ENCODE measurements around the gene TESK1. TPM values are rescaled to one million over a fixed set of nuclear protein-coding genes. Genes with fewer than 3 reads are reported as not detected.

The TESK1 gene, protein sequence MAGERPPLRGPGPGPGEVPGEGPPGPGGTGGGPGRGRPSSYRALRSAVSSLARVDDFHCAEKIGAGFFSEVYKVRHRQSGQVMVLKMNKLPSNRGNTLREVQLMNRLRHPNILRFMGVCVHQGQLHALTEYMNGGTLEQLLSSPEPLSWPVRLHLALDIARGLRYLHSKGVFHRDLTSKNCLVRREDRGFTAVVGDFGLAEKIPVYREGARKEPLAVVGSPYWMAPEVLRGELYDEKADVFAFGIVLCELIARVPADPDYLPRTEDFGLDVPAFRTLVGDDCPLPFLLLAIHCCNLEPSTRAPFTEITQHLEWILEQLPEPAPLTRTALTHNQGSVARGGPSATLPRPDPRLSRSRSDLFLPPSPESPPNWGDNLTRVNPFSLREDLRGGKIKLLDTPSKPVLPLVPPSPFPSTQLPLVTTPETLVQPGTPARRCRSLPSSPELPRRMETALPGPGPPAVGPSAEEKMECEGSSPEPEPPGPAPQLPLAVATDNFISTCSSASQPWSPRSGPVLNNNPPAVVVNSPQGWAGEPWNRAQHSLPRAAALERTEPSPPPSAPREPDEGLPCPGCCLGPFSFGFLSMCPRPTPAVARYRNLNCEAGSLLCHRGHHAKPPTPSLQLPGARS
- polyA plus RNA-seq: 10.3 TPM

DNA sequence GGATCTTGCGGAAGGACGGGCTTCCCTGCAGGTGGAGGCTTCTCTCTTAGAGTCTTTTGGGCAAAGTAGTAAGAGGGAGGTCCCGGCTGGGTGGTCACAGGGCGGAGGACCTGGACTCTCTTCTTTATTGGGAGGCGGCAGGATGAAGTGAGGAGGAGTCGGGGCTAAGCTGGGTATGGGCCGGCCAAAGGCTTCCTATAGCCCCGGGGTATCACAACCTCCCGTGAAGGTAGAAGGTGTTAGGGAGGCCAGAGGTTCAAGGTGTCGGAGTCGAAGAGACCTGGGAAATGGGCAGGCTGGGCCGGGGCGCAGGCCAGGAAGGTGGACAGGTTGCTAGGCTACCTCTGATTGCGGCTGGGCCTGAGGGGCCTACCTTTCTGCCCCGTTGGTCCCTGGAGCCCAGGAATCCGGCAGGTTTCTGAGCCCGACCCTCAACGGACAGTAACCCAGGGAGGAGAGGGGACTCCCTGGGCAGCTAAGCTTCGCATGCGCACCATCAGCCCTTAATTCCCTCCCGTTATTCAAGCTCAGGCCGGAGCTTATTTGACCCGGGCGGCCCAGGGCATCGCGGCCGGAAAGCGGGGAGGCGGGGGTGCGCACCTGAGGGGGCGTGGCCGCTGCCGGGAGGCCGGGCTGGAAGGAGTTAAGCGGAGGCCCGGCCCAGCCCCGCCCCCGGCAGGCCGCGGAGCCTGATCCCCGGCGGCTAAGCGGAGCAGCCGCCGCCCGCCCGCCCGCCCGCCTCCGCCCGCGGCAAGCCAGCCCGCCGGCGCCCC, at the start of gene TESK1:
Gene TESK1 (plus strand): TSS at position 685 of the 773 bp plus-strand sequence. CDS start 358 bp downstream, outside the sequence.
- Mint-ChIP-seq H3K27me3 (no peaks in the 10 kb centered on the region), H3K36me3 (no peaks in the 10 kb centered on the region), H3K27ac (peak within 1 kb of the TSS; percentile 94 to 99 (median 95)), H3K9me3 (no peaks in the 10 kb centered on the region), H3K4me3 (peak within 1 kb of the TSS; percentile 91 to 98 (median 97)), H3K4me1 (peaks cover 15 to 22% (median 20%) of the 10 kb centered on the region in 3 donors)

DNA sequence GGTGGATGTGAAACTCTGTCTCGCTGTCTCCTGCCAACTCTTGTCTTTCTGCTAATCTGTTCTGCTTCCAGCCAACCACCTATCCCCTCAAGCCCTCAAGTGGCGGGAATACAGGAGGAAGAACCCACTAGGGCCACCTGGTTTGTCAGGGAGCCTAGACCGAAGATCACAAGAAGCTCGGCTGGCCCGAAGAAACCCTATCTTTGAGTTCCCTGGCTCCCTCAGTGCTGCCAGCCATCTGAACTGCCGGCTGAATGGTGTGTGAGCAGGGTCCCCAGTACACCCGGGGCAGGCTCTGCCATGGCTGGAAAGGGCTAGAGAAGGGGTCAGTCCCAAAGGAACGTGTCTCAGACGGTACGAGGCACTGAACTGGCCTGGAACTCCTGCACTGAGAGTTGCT, 49.2 kb upstream of the TESK1 start:
- H3K4me1 Mint-ChIP-seq: peaks cover 0 to 4% (median 0%) of the 10 kb centered on the region in 3 donors
- no peak overlapping the region for H3K4me3 Mint-ChIP-seq
- no peaks in the 10 kb centered on the region for H3K36me3 Mint-ChIP-seq
- no peaks in the 10 kb centered on the region for H3K27me3 Mint-ChIP-seq
- H3K9me3 Mint-ChIP-seq: no peaks in the 10 kb centered on the region
- no peak overlapping the region for H3K27ac Mint-ChIP-seq

DNA sequence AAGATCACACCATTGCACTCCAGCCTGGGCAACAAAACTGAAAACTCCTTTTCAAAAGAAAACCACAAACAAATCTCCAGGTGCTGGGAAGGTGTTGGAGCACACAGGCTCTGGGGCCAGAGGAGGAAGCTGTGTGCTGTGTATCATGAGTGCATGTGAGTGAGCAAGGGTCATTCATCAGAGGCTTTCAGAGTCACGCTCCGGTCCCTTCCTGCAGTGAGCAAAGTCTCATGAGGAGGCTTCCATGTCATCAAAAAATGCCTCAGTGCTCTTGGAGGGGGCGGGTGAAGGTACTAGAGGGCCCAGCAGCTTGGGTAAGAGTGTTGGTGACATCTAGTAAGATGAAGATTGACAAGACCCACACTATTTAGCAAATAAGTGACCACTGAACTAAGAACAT, 48.3 kb upstream of the TESK1 start:
- Mint-ChIP-seq H3K36me3 (no peaks in the 10 kb centered on the region), H3K9me3 (no peaks in the 10 kb centered on the region), H3K4me3 (no peak overlapping the region), H3K27ac (peak overlapping the region in 1 of 3 donors; percentile 4), H3K27me3 (no peaks in the 10 kb centered on the region), H3K4me1 (peaks cover 0 to 4% (median 1%) of the 10 kb centered on the region in 3 donors)

DNA sequence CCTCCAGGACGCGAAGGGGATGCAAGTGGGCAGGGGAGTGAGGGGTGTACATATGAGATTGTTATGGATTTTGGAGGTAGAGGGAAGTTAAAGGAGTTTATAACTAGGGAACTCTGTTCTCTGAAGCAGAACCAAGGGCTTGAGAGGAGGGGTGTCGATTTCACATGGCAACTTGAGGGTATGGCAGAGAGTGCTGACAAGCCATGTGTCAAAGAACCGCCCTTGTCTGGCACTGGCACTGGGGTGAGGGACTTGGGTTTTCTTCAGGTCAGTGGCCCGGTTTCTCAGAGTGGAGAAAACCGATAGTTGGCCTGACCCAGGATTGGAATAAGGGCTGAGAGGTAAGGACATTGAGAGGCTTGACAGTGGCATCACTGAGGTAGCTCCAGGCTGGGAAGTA, 47.7 kb upstream of the TESK1 start:
- no peaks in the 10 kb centered on the region for H3K27me3 Mint-ChIP-seq
- H3K27ac Mint-ChIP-seq: peak overlapping the region in 1 of 3 donors; percentile 4
- peaks cover 0 to 4% (median 1%) of the 10 kb centered on the region in 3 donors for H3K4me1 Mint-ChIP-seq
- no peaks in the 10 kb centered on the region for H3K9me3 Mint-ChIP-seq
- H3K4me3 Mint-ChIP-seq: no peak overlapping the region
- H3K36me3 Mint-ChIP-seq: no peaks in the 10 kb centered on the region

DNA sequence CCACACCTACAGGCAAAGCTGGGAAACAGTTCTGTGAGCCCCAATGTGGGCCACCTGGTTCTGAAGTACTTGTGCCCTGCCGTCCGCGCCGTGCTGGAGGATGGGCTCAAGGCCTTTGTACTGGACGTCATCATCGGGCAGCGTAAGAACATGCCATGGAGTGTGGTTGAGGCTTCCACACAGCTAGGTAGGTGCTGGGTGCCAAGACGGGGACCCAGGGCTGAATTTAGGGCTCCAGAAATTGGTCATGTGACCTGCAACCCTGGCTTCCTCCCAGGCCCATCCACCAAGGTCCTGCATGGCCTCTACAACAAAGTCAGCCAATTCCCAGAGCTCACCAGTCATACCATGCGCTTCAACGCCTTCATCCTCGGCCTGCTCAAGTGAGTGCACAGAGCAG, 46.9 kb upstream of the TESK1 start:
- peaks cover 0 to 4% (median 3%) of the 10 kb centered on the region in 3 donors for H3K4me1 Mint-ChIP-seq
- no peak overlapping the region for H3K4me3 Mint-ChIP-seq
- H3K27me3 Mint-ChIP-seq: no peaks in the 10 kb centered on the region
- H3K27ac Mint-ChIP-seq: no peak overlapping the region
- H3K9me3 Mint-ChIP-seq: no peaks in the 10 kb centered on the region
- no peaks in the 10 kb centered on the region for H3K36me3 Mint-ChIP-seq

DNA sequence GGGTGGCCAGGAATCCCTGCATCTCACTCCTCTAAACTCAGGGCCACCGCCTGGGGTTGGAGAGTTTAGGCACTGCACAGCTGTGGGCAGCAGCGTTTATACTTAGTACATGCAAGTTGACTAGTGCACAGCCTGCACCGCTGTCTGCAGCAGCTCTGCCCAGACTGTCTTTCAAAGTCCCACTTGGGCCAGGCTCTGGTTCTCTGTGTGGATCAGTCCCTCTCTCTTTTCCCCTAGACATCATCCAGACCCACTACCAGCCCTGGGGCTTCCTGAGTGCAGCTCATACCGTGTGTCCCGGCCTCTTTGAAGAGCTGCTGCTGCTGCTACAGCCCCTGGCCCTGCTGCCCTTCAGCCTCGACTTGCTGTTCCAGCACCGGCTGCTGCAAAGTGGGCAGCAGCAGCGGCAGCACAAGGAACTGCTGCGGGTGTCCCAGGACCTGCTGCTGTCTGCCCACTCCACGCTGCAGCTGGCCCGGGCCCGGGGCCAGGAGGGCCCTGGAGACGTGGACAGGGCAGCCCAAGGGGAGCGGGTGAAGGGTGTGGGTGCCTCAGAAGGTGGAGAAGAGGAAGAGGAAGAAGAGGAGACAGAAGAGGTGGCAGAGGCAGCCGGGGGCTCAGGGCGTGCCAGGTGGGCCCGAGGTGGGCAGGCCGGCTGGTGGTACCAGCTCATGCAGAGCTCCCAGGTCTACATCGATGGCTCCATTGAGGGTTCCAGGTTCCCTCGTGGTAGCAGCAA, 45.1 kb upstream of the TESK1 start:
- H3K27me3 Mint-ChIP-seq: no peaks in the 10 kb centered on the region
- H3K27ac Mint-ChIP-seq: no peak overlapping the region
- no peak overlapping the region for H3K4me3 Mint-ChIP-seq
- peaks cover 3% of the 10 kb centered on the region for H3K36me3 Mint-ChIP-seq
- H3K4me1 Mint-ChIP-seq: peaks cover 3 to 7% (median 4%) of the 10 kb centered on the region in 3 donors
- no peaks in the 10 kb centered on the region for H3K9me3 Mint-ChIP-seq

DNA sequence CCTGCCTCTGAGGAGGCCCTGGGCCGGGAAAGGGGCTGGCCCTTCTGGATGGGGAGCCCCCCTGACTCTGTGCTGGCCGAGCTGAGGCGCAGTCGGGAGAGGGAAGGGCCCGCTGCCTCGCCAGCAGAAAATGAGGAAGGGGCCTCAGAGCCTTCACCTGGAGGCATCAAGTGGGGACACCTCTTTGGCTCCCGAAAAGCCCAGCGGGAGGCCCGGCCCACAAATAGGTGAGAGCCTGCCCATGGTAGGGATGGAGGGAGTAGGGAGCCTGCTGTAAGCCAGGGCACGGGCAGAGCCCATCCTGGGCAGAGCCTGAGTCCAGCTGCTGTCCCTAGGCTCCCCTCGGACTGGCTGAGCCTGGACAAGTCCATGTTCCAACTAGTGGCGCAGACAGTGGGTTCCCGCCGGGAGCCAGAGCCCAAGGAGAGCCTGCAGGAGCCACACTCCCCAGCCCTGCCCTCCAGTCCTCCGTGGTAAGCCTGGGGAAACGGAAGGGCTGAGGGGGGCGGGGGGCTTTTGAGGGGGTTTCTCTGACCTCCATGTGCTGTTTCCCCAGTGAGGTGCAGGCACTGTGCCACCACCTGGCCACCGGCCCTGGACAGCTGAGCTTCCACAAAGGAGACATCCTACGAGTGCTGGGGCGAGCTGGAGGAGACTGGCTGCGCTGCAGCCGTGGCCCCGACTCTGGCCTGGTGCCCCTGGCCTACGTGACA, 44.3 kb upstream of the TESK1 start:
- Mint-ChIP-seq H3K4me3 (no peak overlapping the region), H3K36me3 (peaks cover 3% of the 10 kb centered on the region), H3K4me1 (peaks cover 3 to 7% (median 4%) of the 10 kb centered on the region in 3 donors), H3K9me3 (no peaks in the 10 kb centered on the region), H3K27me3 (no peaks in the 10 kb centered on the region), H3K27ac (no peak overlapping the region)

DNA sequence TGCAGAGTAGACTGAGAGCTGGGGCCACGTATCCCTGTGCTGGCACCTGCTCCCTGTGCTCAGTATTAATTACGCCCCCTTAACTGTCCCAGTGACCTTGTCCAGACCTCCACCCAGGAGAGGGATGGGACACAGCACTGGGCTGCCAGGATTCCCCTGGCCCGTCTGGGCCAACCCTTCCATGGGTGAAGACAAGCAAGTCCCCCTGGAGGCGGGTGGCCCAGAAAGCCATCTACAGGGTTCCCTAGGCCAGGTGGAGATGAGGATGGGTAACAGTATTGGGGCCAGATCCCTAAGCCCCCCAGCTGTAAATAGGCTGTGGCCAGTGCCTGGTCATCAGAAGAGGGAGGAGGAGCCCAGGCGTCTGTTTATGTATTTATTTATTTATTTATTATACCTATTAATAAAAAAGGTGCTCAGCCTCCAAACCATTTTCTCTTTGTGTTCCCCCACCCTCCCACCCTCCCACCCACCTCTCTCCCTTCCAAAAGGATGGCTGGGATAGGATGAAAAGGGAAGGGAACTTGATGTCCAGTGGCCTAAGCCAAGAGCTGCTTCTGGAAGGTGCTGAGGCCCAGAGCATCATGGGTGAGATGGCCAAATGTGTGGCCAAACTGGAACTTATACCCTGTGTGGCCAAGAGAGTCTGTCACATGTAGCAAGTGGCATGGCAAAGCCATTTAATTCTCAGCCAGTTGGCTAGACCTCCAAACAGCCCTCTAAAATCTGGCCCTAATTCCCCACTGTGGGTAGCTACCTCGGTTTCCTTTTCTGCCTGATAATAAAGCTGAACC, 43.4 kb upstream of the TESK1 start:
- Mint-ChIP-seq H3K9me3 (no peaks in the 10 kb centered on the region), H3K4me3 (no peak overlapping the region), H3K36me3 (peaks cover 3% of the 10 kb centered on the region), H3K27me3 (no peaks in the 10 kb centered on the region), H3K4me1 (peaks cover 3 to 7% (median 4%) of the 10 kb centered on the region in 3 donors), H3K27ac (peak overlapping the region in 1 of 3 donors; percentile 82)

DNA sequence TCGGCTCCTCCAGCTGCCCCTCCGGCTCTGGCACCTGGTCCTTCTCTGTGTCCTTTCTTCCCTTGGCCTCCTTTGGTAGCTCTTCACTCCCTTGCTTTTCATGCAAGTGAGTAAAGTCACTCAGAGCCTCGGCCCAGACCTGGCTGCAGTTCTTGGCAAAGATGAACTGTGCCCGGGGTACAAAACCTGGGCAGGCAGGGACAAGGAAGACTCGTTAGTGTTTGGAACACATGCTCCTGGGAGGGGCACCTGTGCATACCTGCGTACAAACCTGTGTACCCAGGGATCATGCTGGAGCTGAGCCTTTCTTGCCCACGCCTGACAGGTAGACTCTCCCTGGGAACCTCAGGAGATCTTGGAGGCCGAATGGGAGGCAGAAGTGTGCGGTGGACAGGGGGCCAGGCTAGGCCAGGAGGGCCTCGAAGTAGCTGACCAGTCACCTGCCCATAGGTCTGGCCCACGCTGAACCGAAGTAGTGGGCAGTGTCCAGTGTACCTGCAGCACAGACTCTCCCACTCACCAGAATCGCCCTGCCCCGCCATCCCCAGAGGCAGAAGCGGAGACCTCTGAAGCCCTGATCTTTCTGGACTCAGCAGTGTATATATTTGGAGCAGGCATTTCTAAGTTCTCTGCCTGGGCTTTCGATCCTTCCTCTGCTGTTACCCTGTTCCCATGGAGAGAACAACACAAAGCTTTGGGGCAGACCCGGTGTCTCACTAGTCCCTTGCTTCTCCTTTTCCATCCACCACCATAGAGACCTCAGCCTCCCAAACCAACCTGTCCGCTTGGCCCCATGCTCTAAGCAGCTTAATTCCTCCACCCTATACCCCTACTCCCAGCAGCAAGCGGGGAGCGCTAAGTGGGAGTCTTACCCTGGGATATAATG, 41.9 kb upstream of the TESK1 start:
- Mint-ChIP-seq H3K27ac (peak overlapping the region in 2 of 3 donors; percentile 80 to 82), H3K4me3 (peak overlapping the region in 1 of 4 donors; percentile 63)

DNA sequence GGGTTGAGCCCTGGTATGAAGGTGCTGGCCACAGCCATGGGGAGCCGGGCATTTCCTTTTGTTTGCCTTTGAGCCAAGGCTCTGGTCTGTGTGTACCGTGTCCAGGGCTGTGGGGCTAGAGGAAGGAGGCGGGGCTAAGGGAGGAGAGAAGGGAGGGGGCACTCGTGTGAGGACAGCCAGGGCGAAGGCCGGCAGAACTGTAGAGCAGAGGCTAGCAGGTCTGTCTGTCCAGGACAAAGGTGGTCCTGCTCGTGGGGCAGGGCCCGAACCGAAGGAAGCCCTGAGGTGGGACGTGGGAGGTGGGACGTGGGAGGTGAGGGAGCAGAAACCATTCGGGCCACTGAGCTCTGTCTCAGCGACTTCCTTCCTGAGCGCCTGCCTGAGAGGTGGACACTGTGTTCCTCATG, 41.3 kb upstream of the TESK1 start:
- H3K36me3 Mint-ChIP-seq: peaks cover 3% of the 10 kb centered on the region
- no peaks in the 10 kb centered on the region for H3K27me3 Mint-ChIP-seq
- no peaks in the 10 kb centered on the region for H3K9me3 Mint-ChIP-seq
- H3K4me1 Mint-ChIP-seq: peaks cover 4 to 10% (median 7%) of the 10 kb centered on the region in 3 donors
- H3K4me3 Mint-ChIP-seq: peak overlapping the region in 2 of 4 donors; percentile 35 to 63
- no peak overlapping the region for H3K27ac Mint-ChIP-seq

More for the DNA sequence above, 41.9 kb upstream of the TESK1 start:
- Mint-ChIP-seq H3K4me1 (peaks cover 3 to 10% (median 7%) of the 10 kb centered on the region in 3 donors), H3K36me3 (peaks cover 3% of the 10 kb centered on the region), H3K27me3 (no peaks in the 10 kb centered on the region), H3K9me3 (no peaks in the 10 kb centered on the region)

DNA sequence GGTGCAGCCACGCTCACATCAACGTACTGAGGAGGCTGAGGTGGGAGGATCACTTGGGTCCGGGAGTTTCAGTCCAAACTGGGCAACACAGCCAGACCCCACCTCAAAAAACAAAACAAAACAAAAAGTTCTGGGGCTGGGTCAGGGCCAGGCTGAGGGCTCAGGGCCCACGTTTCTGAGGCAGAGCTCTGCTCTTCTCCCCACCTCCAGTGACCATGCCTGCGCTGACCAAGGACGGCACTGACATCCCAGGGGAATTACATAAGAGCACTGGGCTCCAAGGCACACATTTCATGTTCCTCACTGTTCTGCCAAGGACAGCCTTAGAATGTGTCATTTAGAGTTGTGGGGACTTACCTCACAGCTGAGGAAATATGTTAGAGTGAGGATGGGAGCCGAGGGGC, 40.4 kb upstream of the TESK1 start:
- H3K36me3 Mint-ChIP-seq: peaks cover 3% of the 10 kb centered on the region
- no peaks in the 10 kb centered on the region for H3K27me3 Mint-ChIP-seq
- H3K27ac Mint-ChIP-seq: no peak overlapping the region
- peaks cover 12 to 18% (median 13%) of the 10 kb centered on the region in 3 donors for H3K4me1 Mint-ChIP-seq
- H3K4me3 Mint-ChIP-seq: no peak overlapping the region
- H3K9me3 Mint-ChIP-seq: no peaks in the 10 kb centered on the region

DNA sequence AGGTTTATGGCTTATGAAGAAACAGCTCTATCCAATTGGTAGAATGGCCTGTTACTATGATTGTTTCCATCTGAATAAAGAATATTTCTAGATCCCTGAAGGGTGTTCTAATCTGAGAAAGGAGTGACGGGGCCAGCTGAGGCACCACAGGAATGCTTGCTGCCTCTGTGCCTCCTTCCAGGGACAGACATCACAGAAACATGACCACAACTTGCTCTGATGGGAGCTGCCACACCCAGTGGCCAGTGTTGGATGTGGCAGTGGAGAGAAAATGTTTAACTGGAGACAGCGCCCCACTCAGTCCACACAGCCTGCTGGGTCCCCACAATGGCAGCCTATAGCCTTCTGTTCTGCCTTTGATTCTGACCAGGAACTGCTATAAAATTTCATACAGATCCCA, 38.6 kb upstream of the TESK1 start:
- Mint-ChIP-seq H3K4me3 (no peak overlapping the region), H3K9me3 (no peaks in the 10 kb centered on the region), H3K27me3 (no peaks in the 10 kb centered on the region), H3K36me3 (peaks cover 3% of the 10 kb centered on the region), H3K27ac (peak overlapping the region in 1 of 3 donors; percentile 34), H3K4me1 (peaks cover 25 to 33% (median 27%) of the 10 kb centered on the region in 3 donors)

All from IgD-negative memory B cell (primary cell).